Endothelial cell of umbilical vein (primary cell): ENCODE results near the gene RSPH6A. TPM values are rescaled to one million over a fixed set of nuclear protein-coding genes. Genes with fewer than 3 reads are reported as not detected.

ENCODE experiments used
- BruUV-seq: library from RNA; stranded (reverse); fragments of 400-500 nt; replicated peaks from 2 replicates; lab custom pipeline; 2021; lab: Mats Ljungman, UMichigan
- CTCF ChIA-PET: fragments of 300-600, 350-600 bp; sonication (Branson Sonifier 250); formaldehyde crosslinking; loops from one replicate; lab custom pipeline; 2021; ENCODE audit warnings: antibody characterized with exemption, inconsistent platforms; lab: Charles Lee
- POLR2A ChIA-PET: fragments of 300-600, 350-600 bp; sonication (Branson Sonifier 250); formaldehyde crosslinking; loops from one replicate; lab custom pipeline; 2021; ENCODE audit warnings: antibody characterized with exemption, inconsistent platforms; lab: Charles Lee
- DNase-seq: peaks from one replicate; pipeline ENCODE4 v3.0.0-alpha.2; 2011; ENCODE audit warnings: low read depth, low spot score
- FAIRE-seq: peaks from 2 replicates; lab custom pipeline; 2011; peaks lifted over from hg19 to GRCh38; lab: Jason Lieb, UNC
- H2AFZ ChIP-seq: 2 replicates; pipeline ENCODE4 v1.6.0; 2012; ENCODE audit warnings: low read depth, low read length, control low read depth, inconsistent platforms
- H3K27ac ChIP-seq: 2 replicates; pipeline ENCODE4 v1.5.1; 2011; ENCODE audit warnings: low read depth, mild to moderate bottlenecking, control low read depth, low read length, moderate library complexity; ENCODE audit not compliant: insufficient read depth
- H3K27me3 ChIP-seq, 2 experiments: 2 replicates each; pipeline versions ENCODE4 v1.6.0 to v1.6.1; 2011; ENCODE audit warnings: low read length in 2 of 2, mixed read lengths in 1 of 2; ENCODE audit not compliant: control insufficient read depth in 2 of 2, insufficient read depth in 2 of 2
- H3K36me3 ChIP-seq, 2 experiments: 2 replicates in 1 of 2; 3 replicates in 1 of 2; pipeline ENCODE4 v1.5.1; 2011; ENCODE audit warnings: low read length in 2 of 2, mild to moderate bottlenecking in 1 of 2, moderate library complexity in 1 of 2; ENCODE audit not compliant: control insufficient read depth in 2 of 2, insufficient read depth in 2 of 2; ENCODE audit errors: extremely low read depth in 1 of 2
- H3K4me1 ChIP-seq: 3 replicates; pipeline ENCODE4 v1.5.1; 2011; ENCODE audit warnings: mild to moderate bottlenecking, low read length; ENCODE audit not compliant: control insufficient read depth, insufficient read depth; ENCODE audit errors: extremely low read depth
- H3K4me2 ChIP-seq: 2 replicates; pipeline ENCODE4 v1.6.1; 2011; ENCODE audit warnings: low read length, control low read depth, mixed read lengths; ENCODE audit not compliant: insufficient read depth
- H3K4me3 ChIP-seq, 3 experiments: fragments of 200-600 bp in 1 of 3; sonication (generic), shearing (Covaris generic) in 1 of 3; replicated peaks in 1 of 3; 2 replicates each; pipeline ENCODE4 v1.5.1; 2011 to 2016; ENCODE audit warnings: control low read depth in 3 of 3, low read length in 3 of 3, mild to moderate bottlenecking in 2 of 3, inconsistent platforms in 1 of 3, low read depth in 1 of 3, moderate library complexity in 1 of 3; ENCODE audit not compliant: insufficient read depth in 1 of 3
- H3K79me2 ChIP-seq: 2 replicates; pipeline ENCODE4 v1.6.0; 2012; ENCODE audit warnings: low read length, inconsistent platforms; ENCODE audit not compliant: control insufficient read depth, insufficient read depth
- H3K9ac ChIP-seq: replicated peaks from 2 replicates; pipeline ENCODE3; 2011; ENCODE audit warnings: low read length, control low read depth; ENCODE audit not compliant: insufficient read depth; ENCODE audit errors: extremely low read depth
- H3K9me1 ChIP-seq: replicated peaks from 3 replicates; pipeline ENCODE4 v1.6.0; 2011; ENCODE audit warnings: mild to moderate bottlenecking, low read length; ENCODE audit not compliant: control insufficient read depth, insufficient read depth; ENCODE audit errors: extremely low read depth
- H3K9me3 ChIP-seq: replicated peaks from 2 replicates; pipeline ENCODE4 v1.5.1; 2012; ENCODE audit warnings: low read length, inconsistent platforms; ENCODE audit not compliant: control insufficient read depth, insufficient read depth
- H4K20me1 ChIP-seq: replicated peaks from 2 replicates; pipeline ENCODE3; 2011; ENCODE audit warnings: mild to moderate bottlenecking, low read length; ENCODE audit not compliant: control insufficient read depth, insufficient read depth; ENCODE audit errors: extremely low read depth
- JUN ChIP-seq: IDR thresholded peaks from 2 replicates; pipeline ENCODE4 v1.6.1; 2011; ENCODE audit warnings: borderline replicate concordance, low read depth; ENCODE audit not compliant: insufficient read length, insufficient read depth
- dilution Hi-C: fragments of 300-500 bp; cut with MboI; formaldehyde crosslinking; loops from one replicate; pipeline ENCODE4 v1.15.0; 2019; ENCODE audit warnings: low sequenced_read_pairs; ENCODE audit not compliant: extremely low pct_ligation_motif_present
- intact Hi-C: fragments of 100-400 bp; cut with micrococcal nuclease; formaldehyde crosslinking; loops from one replicate; pipeline ENCODE4 v1.10.0; 2022
- polyA plus RNA-seq, 4 experiments: library from polyadenylated mRNA; depleted of rRNA in 3 of 4; stranded (reverse) in 3 of 4; unstranded in 1 of 4; fragments of >200 nt; gene quantifications; 2 replicates each; pipeline versions ENCODE4 v1.2.1 to v1.2.3, GENCODE V29; 2011 to 2012; ENCODE audit warnings: missing spikeins in 1 of 4
- total RNA-seq: library from RNA; stranded (reverse); gene quantifications from 2 replicates; pipeline ENCODE4 v1.2.3, GENCODE V29; 2021
- TF ChIP-seq, protein P1 (sequence below): IDR thresholded peaks from 2 replicates; pipeline ENCODE4 v1.6.1; 2011; ENCODE audit not compliant: insufficient read depth, insufficient read length
- TF ChIP-seq, protein P2 (sequence below), 2 donors: IDR thresholded peaks; 1 replicate in 1 of 2; 2 replicates in 1 of 2; pipeline ENCODE4 v1.5.1; 2011; ENCODE audit warnings: low read length in 2 of 2, mild to moderate bottlenecking in 2 of 2, moderate library complexity in 2 of 2, control low read depth in 1 of 2, inconsistent platforms in 1 of 2, low read depth in 1 of 2; ENCODE audit not compliant: insufficient read depth in 1 of 2; ENCODE audit errors: extremely low read depth in 1 of 2

RSPH6A gene
- total and polyA plus RNA-seq, 2 donors (not counting 3 experiments of a cell fraction or from before 2014, with no cell fraction given), result 0.03 to 0.62 TPM

DNA sequence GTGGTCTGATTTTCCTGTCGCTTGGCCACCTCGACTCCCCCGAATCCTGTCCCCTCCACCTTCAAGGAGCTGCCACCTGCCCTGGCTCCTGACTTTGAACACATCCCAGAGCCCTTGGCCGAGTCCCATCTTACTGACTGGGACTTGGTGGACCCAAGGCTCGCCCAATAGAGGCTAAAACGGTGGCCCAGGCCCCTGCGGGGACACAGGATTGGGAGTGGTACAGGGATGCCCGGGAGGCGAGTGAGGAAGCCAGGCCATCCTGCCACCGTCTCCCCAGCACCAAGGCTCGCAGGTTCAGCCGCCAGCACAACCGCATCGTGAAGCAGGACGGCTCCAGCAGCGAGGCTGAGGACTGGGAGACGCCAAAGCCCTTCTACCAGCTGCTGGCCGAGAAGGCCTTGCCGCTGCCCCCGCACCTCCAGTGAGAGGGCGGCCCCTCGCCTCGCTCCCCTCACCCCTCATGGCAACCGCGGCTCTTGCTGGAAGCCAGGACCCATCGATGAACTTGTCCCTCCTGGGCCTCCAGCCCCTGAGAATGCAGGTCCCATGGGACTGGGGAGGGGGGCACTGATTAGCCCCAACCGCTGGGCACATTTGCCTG lies 51.3 kb downstream of the RSPH6A start:
- CTCF ChIA-PET, result no interaction called here
- Histone ChIP-seq H3K36me3 (no peaks in the 10 kb centered on the region), H4K20me1 (no peaks in the 10 kb centered on the region), H3K27ac (no peak overlapping the region), H3K4me3 (no peak overlapping the region), H2AFZ (no peak overlapping the region), H3K4me2 (no peak overlapping the region), H3K9me3 (no peaks in the 10 kb centered on the region), H3K79me2 (peaks cover 2% of the 10 kb centered on the region), H3K4me1 (peaks cover 6% of the 10 kb centered on the region), H3K9me1 (no peaks in the 10 kb centered on the region), H3K9ac (no peak overlapping the region), H3K27me3 (no peaks in the 10 kb centered on the region)
- DNase-seq, result no peak
- POLR2A ChIA-PET, result no interaction called here
- intact Hi-C loops, result no loop called here
- dilution Hi-C loops, result no loop called here
- no TSS peak for BruUV-seq
- no peak for TF ChIP-seq JUN
- TF ChIP-seq, protein P1, sequence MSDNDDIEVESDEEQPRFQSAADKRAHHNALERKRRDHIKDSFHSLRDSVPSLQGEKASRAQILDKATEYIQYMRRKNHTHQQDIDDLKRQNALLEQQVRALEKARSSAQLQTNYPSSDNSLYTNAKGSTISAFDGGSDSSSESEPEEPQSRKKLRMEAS, result no peak
- TF ChIP-seq, protein P2, sequence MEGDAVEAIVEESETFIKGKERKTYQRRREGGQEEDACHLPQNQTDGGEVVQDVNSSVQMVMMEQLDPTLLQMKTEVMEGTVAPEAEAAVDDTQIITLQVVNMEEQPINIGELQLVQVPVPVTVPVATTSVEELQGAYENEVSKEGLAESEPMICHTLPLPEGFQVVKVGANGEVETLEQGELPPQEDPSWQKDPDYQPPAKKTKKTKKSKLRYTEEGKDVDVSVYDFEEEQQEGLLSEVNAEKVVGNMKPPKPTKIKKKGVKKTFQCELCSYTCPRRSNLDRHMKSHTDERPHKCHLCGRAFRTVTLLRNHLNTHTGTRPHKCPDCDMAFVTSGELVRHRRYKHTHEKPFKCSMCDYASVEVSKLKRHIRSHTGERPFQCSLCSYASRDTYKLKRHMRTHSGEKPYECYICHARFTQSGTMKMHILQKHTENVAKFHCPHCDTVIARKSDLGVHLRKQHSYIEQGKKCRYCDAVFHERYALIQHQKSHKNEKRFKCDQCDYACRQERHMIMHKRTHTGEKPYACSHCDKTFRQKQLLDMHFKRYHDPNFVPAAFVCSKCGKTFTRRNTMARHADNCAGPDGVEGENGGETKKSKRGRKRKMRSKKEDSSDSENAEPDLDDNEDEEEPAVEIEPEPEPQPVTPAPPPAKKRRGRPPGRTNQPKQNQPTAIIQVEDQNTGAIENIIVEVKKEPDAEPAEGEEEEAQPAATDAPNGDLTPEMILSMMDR (IDR thresholded peaks at IDR 0.05; ENCODE audit: extremely low read depth in 1 of 2, insufficient read depth in 1 of 2, low read depth in 1 of 2, low read length in 2 of 2), result no peak
- no peak for FAIRE-seq
